GM23338 (cell line): ENCODE results near the gene ARF6.

Experiments
- CREB1 ChIP-seq: fragments of 250-450 bp; sonication (Bioruptor Pico); IDR thresholded peaks from 2 replicates; pipeline ENCODE4 v1.5.0; 2020; ENCODE audit warnings: low read depth, mild to moderate bottlenecking, moderate library complexity
- CTCF ChIP-seq, 2 experiments: fragments of 200-600 bp in 1 of 2; sonication (generic) in 1 of 2; conservative IDR thresholded peaks; 2 replicates each; pipeline versions ENCODE4 v1.5.1 to v1.6.1; 2016 to 2017; ENCODE audit warnings: antibody characterized with exemption in 2 of 2, low read depth in 2 of 2, mild to moderate bottlenecking in 2 of 2, moderate library complexity in 1 of 2
- EZH2 ChIP-seq: fragments of 200-600 bp; sonication (generic); IDR thresholded peaks from one replicate; pipeline ENCODE4 v1.8.0; 2017; ENCODE audit warnings: antibody characterized with exemption, mild to moderate bottlenecking, low read depth; ENCODE audit not compliant: unreplicated experiment
- EZH2phosphoT487 ChIP-seq: fragments of 200-600 bp; sonication (generic); IDR thresholded peaks from one replicate; pipeline ENCODE4 v1.8.1; 2018; ENCODE audit warnings: antibody characterized with exemption; ENCODE audit not compliant: unreplicated experiment
- POLR2AphosphoS5 ChIP-seq: IDR thresholded peaks from 2 replicates; pipeline ENCODE4 v1.6.1; 2016; ENCODE audit warnings: antibody characterized with exemption, low read depth
- STAT1 ChIP-seq: IDR thresholded peaks from one replicate; pipeline ENCODE4 v1.6.1; 2016; ENCODE audit warnings: antibody characterized with exemption; ENCODE audit not compliant: unreplicated experiment
- TF ChIP-seq, protein P1 (sequence below): IDR thresholded peaks from one replicate; pipeline ENCODE4 v1.6.1; 2018; ENCODE audit warnings: antibody characterized with exemption; ENCODE audit not compliant: unreplicated experiment
- TF ChIP-seq, protein P2 (sequence below): IDR thresholded peaks from 2 replicates; pipeline ENCODE4 v1.6.1; 2016; ENCODE audit warnings: antibody characterized with exemption
- TF ChIP-seq, protein P3 (sequence below): fragments of 250-450 bp; sonication (Bioruptor Pico); IDR thresholded peaks from 2 replicates; pipeline ENCODE4 v1.5.0; 2020; ENCODE audit warnings: mild to moderate bottlenecking, moderate library complexity

- TF ChIP-seq CTCF (conservative IDR thresholded peaks at IDR 0.05; ENCODE audit: low read depth in 2 of 2): no peak
- TF ChIP-seq, protein P1, sequence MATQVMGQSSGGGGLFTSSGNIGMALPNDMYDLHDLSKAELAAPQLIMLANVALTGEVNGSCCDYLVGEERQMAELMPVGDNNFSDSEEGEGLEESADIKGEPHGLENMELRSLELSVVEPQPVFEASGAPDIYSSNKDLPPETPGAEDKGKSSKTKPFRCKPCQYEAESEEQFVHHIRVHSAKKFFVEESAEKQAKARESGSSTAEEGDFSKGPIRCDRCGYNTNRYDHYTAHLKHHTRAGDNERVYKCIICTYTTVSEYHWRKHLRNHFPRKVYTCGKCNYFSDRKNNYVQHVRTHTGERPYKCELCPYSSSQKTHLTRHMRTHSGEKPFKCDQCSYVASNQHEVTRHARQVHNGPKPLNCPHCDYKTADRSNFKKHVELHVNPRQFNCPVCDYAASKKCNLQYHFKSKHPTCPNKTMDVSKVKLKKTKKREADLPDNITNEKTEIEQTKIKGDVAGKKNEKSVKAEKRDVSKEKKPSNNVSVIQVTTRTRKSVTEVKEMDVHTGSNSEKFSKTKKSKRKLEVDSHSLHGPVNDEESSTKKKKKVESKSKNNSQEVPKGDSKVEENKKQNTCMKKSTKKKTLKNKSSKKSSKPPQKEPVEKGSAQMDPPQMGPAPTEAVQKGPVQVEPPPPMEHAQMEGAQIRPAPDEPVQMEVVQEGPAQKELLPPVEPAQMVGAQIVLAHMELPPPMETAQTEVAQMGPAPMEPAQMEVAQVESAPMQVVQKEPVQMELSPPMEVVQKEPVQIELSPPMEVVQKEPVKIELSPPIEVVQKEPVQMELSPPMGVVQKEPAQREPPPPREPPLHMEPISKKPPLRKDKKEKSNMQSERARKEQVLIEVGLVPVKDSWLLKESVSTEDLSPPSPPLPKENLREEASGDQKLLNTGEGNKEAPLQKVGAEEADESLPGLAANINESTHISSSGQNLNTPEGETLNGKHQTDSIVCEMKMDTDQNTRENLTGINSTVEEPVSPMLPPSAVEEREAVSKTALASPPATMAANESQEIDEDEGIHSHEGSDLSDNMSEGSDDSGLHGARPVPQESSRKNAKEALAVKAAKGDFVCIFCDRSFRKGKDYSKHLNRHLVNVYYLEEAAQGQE: no peak
- no peak for TF ChIP-seq POLR2AphosphoS5
- TF ChIP-seq EZH2phosphoT487: no peak
- no peak for TF ChIP-seq EZH2
- no peak for TF ChIP-seq CREB1 (CRISPR knock-in tag)
- no peak for TF ChIP-seq STAT1
- TF ChIP-seq, protein P2, sequence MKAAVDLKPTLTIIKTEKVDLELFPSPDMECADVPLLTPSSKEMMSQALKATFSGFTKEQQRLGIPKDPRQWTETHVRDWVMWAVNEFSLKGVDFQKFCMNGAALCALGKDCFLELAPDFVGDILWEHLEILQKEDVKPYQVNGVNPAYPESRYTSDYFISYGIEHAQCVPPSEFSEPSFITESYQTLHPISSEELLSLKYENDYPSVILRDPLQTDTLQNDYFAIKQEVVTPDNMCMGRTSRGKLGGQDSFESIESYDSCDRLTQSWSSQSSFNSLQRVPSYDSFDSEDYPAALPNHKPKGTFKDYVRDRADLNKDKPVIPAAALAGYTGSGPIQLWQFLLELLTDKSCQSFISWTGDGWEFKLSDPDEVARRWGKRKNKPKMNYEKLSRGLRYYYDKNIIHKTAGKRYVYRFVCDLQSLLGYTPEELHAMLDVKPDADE: no peak
- TF ChIP-seq, protein P3, sequence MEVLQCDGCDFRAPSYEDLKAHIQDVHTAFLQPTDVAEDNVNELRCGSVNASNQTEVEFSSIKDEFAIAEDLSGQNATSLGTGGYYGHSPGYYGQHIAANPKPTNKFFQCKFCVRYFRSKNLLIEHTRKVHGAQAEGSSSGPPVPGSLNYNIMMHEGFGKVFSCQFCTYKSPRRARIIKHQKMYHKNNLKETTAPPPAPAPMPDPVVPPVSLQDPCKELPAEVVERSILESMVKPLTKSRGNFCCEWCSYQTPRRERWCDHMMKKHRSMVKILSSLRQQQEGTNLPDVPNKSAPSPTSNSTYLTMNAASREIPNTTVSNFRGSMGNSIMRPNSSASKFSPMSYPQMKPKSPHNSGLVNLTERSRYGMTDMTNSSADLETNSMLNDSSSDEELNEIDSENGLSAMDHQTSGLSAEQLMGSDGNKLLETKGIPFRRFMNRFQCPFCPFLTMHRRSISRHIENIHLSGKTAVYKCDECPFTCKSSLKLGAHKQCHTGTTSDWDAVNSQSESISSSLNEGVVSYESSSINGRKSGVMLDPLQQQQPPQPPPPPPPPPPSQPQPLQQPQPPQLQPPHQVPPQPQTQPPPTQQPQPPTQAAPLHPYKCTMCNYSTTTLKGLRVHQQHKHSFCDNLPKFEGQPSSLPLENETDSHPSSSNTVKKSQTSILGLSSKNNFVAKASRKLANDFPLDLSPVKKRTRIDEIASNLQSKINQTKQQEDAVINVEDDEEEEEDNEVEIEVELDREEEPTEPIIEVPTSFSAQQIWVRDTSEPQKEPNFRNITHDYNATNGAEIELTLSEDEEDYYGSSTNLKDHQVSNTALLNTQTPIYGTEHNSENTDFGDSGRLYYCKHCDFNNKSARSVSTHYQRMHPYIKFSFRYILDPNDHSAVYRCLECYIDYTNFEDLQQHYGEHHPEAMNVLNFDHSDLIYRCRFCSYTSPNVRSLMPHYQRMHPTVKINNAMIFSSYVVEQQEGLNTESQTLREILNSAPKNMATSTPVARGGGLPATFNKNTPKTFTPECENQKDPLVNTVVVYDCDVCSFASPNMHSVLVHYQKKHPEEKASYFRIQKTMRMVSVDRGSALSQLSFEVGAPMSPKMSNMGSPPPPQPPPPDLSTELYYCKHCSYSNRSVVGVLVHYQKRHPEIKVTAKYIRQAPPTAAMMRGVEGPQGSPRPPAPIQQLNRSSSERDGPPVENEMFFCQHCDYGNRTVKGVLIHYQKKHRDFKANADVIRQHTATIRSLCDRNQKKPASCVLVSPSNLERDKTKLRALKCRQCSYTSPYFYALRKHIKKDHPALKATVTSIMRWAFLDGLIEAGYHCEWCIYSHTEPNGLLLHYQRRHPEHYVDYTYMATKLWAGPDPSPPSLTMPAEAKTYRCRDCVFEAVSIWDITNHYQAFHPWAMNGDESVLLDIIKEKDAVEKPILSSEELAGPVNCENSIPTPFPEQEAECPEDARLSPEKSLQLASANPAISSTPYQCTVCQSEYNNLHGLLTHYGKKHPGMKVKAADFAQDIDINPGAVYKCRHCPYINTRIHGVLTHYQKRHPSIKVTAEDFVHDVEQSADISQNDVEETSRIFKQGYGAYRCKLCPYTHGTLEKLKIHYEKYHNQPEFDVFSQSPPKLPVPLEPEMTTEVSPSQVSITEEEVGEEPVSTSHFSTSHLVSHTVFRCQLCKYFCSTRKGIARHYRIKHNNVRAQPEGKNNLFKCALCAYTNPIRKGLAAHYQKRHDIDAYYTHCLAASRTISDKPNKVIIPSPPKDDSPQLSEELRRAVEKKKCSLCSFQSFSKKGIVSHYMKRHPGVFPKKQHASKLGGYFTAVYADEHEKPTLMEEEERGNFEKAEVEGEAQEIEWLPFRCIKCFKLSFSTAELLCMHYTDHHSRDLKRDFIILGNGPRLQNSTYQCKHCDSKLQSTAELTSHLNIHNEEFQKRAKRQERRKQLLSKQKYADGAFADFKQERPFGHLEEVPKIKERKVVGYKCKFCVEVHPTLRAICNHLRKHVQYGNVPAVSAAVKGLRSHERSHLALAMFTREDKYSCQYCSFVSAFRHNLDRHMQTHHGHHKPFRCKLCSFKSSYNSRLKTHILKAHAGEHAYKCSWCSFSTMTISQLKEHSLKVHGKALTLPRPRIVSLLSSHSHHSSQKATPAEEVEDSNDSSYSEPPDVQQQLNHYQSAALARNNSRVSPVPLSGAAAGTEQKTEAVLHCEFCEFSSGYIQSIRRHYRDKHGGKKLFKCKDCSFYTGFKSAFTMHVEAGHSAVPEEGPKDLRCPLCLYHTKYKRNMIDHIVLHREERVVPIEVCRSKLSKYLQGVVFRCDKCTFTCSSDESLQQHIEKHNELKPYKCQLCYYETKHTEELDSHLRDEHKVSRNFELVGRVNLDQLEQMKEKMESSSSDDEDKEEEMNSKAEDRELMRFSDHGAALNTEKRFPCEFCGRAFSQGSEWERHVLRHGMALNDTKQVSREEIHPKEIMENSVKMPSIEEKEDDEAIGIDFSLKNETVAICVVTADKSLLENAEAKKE (CRISPR knock-in tag): no peak
Observed at GRCh38 chr14:49935526-49935925, 42.6 kb downstream of the ARF6 start.
